GM10266 (cell line): ENCODE data around the gene LIX1.

Experiments used
- DNase-seq: peaks from one replicate; pipeline ENCODE4 v3.0.0; 2012; ENCODE audit errors: extremely low spot score
- TF ChIP-seq, protein P1 (sequence below): IDR thresholded peaks from 2 replicates; pipeline ENCODE4 v1.5.1; 2012; ENCODE audit warnings: mild to moderate bottlenecking, low read depth; ENCODE audit not compliant: control insufficient read depth, insufficient read depth; ENCODE audit errors: missing control alignments

Gene LIX1

GRCh38 chr5:97095318-97095732, 47.1 kb downstream of the LIX1 start:
- DNase-seq = no peak
- TF ChIP-seq, protein P1, sequence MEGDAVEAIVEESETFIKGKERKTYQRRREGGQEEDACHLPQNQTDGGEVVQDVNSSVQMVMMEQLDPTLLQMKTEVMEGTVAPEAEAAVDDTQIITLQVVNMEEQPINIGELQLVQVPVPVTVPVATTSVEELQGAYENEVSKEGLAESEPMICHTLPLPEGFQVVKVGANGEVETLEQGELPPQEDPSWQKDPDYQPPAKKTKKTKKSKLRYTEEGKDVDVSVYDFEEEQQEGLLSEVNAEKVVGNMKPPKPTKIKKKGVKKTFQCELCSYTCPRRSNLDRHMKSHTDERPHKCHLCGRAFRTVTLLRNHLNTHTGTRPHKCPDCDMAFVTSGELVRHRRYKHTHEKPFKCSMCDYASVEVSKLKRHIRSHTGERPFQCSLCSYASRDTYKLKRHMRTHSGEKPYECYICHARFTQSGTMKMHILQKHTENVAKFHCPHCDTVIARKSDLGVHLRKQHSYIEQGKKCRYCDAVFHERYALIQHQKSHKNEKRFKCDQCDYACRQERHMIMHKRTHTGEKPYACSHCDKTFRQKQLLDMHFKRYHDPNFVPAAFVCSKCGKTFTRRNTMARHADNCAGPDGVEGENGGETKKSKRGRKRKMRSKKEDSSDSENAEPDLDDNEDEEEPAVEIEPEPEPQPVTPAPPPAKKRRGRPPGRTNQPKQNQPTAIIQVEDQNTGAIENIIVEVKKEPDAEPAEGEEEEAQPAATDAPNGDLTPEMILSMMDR = no peak

DNA sequence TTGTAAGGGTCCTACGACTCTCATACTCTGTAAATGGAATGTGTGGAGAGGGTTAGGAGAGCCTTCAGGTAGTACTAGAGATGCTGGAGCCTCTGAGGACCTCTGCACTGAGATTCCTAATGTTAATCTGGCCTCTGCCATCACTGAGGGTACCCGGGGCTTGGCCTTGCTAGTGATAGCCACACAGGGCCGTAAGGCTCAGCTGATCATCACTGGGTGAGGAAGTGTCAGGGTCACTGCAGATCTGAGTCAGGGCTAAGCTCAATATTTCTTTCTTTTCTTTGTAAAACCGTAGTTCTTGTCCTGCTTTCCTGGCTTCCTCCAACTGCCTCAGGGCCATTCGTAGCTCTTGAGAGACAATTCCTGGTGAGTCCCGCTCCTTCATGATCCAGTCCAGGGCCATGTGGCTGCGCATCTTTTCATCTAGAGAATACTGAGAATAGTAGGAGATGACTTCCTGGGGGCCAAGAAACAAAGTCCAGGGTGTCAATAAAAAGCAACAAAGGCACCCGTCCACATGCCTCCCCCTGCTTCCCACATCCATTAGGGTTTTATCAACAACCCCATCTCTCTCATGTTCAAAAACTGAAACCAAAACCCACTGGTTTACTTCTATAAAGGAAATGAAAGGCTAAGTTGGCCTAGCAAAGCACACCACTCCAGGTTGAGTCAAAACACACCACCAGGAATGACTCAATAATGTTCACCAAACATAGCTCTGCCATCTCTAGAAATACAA, 47.7 kb downstream of the LIX1 start:
- DNase-seq = peak; percentile 79

GRCh38 chr5:97093193-97093592, 49.2 kb downstream of the LIX1 start:
- TF ChIP-seq, protein P1 = no peak
- no peak for DNase-seq

More for the DNA sequence above, 47.7 kb downstream of the LIX1 start:
- TF ChIP-seq, protein P1 = no peak

GRCh38 chr5:97090944-97091343, 51.5 kb downstream of the LIX1 start:
- TF ChIP-seq, protein P1 = no peak
- no peak for DNase-seq

DNA sequence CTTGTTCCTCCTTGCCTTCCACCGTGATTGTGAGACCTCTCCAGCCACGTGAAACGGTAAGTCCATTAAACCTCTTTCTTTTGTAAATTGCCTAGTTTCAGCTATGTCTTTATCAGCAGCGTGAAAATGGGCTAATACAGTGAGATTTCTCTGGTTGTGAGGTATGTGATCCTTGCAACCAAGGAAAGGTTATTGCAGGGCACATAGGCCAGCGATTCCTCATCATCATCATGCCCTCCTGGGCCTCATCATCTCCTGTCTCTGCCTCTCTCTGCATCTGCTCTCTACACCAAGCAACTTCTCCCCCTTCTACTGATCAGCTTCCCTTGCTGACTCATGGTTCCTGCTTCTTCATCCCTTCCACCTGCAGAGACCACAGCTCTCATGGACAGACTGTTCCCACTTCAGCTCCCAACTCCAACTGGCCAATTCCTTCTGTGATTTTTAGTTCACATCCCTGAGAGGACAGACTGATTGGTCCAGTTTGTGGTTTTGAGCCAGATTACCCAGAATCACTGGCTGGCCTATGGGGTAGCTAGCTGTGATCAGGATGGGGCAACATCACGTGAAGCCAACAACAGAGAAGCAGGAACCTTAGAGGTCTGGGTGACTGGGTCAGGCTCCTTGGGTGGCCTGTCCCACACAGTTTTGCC, 53.1 kb downstream of the LIX1 start:
- no peak for DNase-seq
- TF ChIP-seq, protein P1 = no peak

DNA sequence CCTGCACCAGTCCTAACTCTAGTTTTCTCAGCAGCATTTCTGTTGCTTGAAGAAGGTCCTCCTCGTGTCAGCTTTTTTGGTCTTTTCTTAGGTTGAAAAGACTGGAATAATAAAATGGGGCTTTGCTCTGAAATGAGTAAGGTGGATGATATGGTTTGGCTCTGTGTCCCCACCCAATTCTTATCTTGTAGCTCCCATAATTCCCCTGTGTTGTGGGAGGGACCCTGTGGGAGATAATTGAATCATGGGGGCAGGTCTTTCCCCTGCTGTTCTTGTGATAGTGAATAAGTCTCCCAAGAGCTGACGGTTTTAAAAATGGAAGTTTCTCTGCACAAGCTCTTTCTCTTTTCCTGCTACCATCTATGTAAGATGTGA, 53.6 kb downstream of the LIX1 start:
- DNase-seq = no peak
- TF ChIP-seq, protein P1 = no peak

DNA sequence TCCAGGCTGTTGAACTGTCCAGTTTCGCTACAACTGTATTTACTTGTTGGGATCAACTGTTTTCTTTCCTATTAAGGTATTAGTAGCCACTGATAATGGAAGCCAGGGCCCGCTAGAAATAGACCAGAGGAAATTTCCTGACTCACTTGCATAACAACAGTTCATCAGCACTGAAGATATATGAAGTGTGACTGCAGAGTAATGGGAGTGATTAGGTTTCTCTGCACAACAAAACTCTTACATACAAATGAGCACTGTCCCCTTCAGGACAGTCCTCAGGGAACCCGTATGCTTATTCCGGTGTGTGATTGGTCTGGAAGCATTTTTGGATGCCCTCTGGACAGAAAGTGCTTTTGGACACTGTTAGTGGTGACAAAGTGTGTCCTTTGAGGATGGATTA, 55.3 kb downstream of the LIX1 start:
- DNase-seq = no peak
- TF ChIP-seq, protein P1 = no peak
